Thyroid gland (tissue), 4 donors: ENCODE results near the gene ESRP2.

Experiments
- POLR2A ChIP-seq, 2 donors: fragments of 450-650 bp; IDR thresholded peaks; one replicate each; pipeline ENCODE4 v1.6.1; 2017; ENCODE audit warnings: antibody characterized with exemption in 2 of 2, mild to moderate bottlenecking in 2 of 2, moderate library complexity in 1 of 2
- TF ChIP-seq, protein P1 (sequence below), 6 experiments: fragments of 200-600 bp in 3 of 6; fragments of 450-650 bp in 3 of 6; sonication (generic) in 3 of 6; IDR thresholded peaks; one replicate each; pipeline ENCODE4 v1.5.1; 2016 to 2019; ENCODE audit warnings: antibody characterized with exemption in 6 of 6, mild to moderate bottlenecking in 2 of 6, inconsistent platforms in 1 of 6, moderate library complexity in 1 of 6

GRCh38 chr16:68229431-68230175 lies 6.3 kb downstream of the ESRP2 start:
- TF ChIP-seq, protein P1, sequence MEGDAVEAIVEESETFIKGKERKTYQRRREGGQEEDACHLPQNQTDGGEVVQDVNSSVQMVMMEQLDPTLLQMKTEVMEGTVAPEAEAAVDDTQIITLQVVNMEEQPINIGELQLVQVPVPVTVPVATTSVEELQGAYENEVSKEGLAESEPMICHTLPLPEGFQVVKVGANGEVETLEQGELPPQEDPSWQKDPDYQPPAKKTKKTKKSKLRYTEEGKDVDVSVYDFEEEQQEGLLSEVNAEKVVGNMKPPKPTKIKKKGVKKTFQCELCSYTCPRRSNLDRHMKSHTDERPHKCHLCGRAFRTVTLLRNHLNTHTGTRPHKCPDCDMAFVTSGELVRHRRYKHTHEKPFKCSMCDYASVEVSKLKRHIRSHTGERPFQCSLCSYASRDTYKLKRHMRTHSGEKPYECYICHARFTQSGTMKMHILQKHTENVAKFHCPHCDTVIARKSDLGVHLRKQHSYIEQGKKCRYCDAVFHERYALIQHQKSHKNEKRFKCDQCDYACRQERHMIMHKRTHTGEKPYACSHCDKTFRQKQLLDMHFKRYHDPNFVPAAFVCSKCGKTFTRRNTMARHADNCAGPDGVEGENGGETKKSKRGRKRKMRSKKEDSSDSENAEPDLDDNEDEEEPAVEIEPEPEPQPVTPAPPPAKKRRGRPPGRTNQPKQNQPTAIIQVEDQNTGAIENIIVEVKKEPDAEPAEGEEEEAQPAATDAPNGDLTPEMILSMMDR (IDR thresholded peaks at IDR 0.05), result peak; percentile 62 to 93 (median 88)
- TF ChIP-seq POLR2A (IDR thresholded peaks at IDR 0.05), result no peak
